K562 (cell line): ENCODE measurements around the gene OSBPL3. TPM values are rescaled to one million over a fixed set of nuclear protein-coding genes. Genes with fewer than 3 reads are reported as not detected.

Experiments
- BRD9 ChIP-seq: fragments of 450-650 bp; IDR thresholded peaks from 2 replicates; pipeline ENCODE4 v1.6.1; 2018; ENCODE audit warnings: low read depth; ENCODE audit not compliant: partially characterized antibody
- CBFA2T2 ChIP-seq: fragments of 450-650 bp; conservative IDR thresholded peaks from 2 replicates; pipeline ENCODE4 v1.6.1; 2017; ENCODE audit warnings: mild to moderate bottlenecking
- CBFB ChIP-seq: sonication (generic); formaldehyde crosslinking; IDR thresholded peaks from 2 replicates; pipeline ENCODE4 v1.4.0; 2020; ENCODE audit warnings: mild to moderate bottlenecking, missing genetic modification reagents
- CBX3 ChIP-seq, 2 experiments: IDR thresholded peaks; 1 replicate in 1 of 2; 2 replicates in 1 of 2; pipeline ENCODE4 v1.6.1; 2012; ENCODE audit warnings: inconsistent platforms in 2 of 2, low read length in 2 of 2, borderline replicate concordance in 1 of 2, control low read depth in 1 of 2
- CUX1 ChIP-seq: fragments of 200-800 bp; sonication (Bioruptor generic); IDR thresholded peaks from 2 replicates; pipeline ENCODE4 v1.6.1; 2016; ENCODE audit warnings: missing genetic modification characterization, missing compliant biosample characterization
- E2F3 ChIP-seq: fragments of 250-450 bp; sonication (Bioruptor Pico); IDR thresholded peaks from 2 replicates; pipeline ENCODE4 v1.4.0; 2020; ENCODE audit warnings: mild to moderate bottlenecking
- FOXA1 ChIP-seq: fragments of 450-650 bp; IDR thresholded peaks from 2 replicates; pipeline ENCODE4 v1.6.1; 2016; ENCODE audit warnings: mild to moderate bottlenecking, borderline replicate concordance
- FOXK2 ChIP-seq, 2 experiments: fragments of 450-650 bp; IDR thresholded peaks in 1 of 2; conservative IDR thresholded peaks in 1 of 2; 2 replicates each; pipeline ENCODE4 v1.6.1; 2016; ENCODE audit warnings: low read depth in 2 of 2, mild to moderate bottlenecking in 1 of 2
- FOXM1 ChIP-seq, 2 experiments: fragments of 450-650 bp in 1 of 2; sonication (generic) in 1 of 2; formaldehyde crosslinking in 1 of 2; IDR thresholded peaks; 2 replicates each; pipeline versions ENCODE4 v1.6.1 to v1.9.0; 2017 to 2022; ENCODE audit warnings: low read depth in 2 of 2, mild to moderate bottlenecking in 2 of 2, missing genetic modification reagents in 1 of 2, moderate library complexity in 1 of 2
- HES1 ChIP-seq: fragments of 450-650 bp; IDR thresholded peaks from 2 replicates; pipeline ENCODE4 v1.6.1; 2016; ENCODE audit warnings: low read depth, mild to moderate bottlenecking, moderate library complexity
- HNRNPK ChIP-seq: fragments of 200-400 bp; formaldehyde crosslinking; IDR thresholded peaks from one replicate; pipeline ENCODE4 v1.6.1; 2018; ENCODE audit warnings: mild to moderate bottlenecking, low read depth, low read length; ENCODE audit not compliant: poor library complexity, severe bottlenecking
- JUNB ChIP-seq: fragments of 450-650 bp; formaldehyde crosslinking; conservative IDR thresholded peaks from 2 replicates; pipeline ENCODE4 v1.4.0; 2020; ENCODE audit warnings: mild to moderate bottlenecking
- KLF16 ChIP-seq: IDR thresholded peaks from 2 replicates; pipeline ENCODE4 v1.6.1; 2016; ENCODE audit warnings: antibody characterized with exemption
- NCOR1 ChIP-seq: fragments of 450-650 bp; IDR thresholded peaks from 2 replicates; pipeline ENCODE4 v1.6.1; 2016; ENCODE audit warnings: mild to moderate bottlenecking, moderate library complexity
- PURB ChIP-seq: sonication (generic); formaldehyde crosslinking; IDR thresholded peaks from 2 replicates; pipeline ENCODE4 v1.9.0; 2021; ENCODE audit warnings: low read depth, mild to moderate bottlenecking, missing genetic modification reagents
- PYGO2 ChIP-seq: fragments of 450-650 bp; IDR thresholded peaks from 2 replicates; pipeline ENCODE4 v1.6.1; 2016; ENCODE audit warnings: mild to moderate bottlenecking, missing genetic modification characterization, moderate library complexity, missing compliant biosample characterization
- SIN3A ChIP-seq, 2 experiments: fragments of 150-350 bp in 1 of 2; IDR thresholded peaks; 2 replicates each; pipeline ENCODE4 v1.6.1; 2011 to 2016; ENCODE audit warnings: borderline replicate concordance in 2 of 2, low read depth in 2 of 2, low read length in 2 of 2, mild to moderate bottlenecking in 2 of 2, moderate library complexity in 2 of 2; ENCODE audit not compliant: control insufficient read depth in 1 of 2
- SREBF2 ChIP-seq: sonication (generic); formaldehyde crosslinking; IDR thresholded peaks from 2 replicates; pipeline ENCODE4 v1.4.0; 2020; ENCODE audit warnings: mild to moderate bottlenecking, missing genetic modification reagents
- TBL1XR1 ChIP-seq, 2 experiments: IDR thresholded peaks; 2 replicates each; pipeline ENCODE4 v1.6.1; 2012; ENCODE audit warnings: improper control_type of control experiment in 2 of 2, low read length in 2 of 2, mild to moderate bottlenecking in 1 of 2
- TFAP4 ChIP-seq: sonication (generic); formaldehyde crosslinking; IDR thresholded peaks from 2 replicates; pipeline ENCODE4 v1.8.0; 2022; ENCODE audit warnings: missing genetic modification reagents, mild to moderate bottlenecking, moderate library complexity, borderline replicate concordance
- ZFPM2 ChIP-seq: fragments of 250-450 bp; sonication (Bioruptor Pico); IDR thresholded peaks from 2 replicates; pipeline ENCODE4 v1.5.1; 2022; ENCODE audit warnings: mild to moderate bottlenecking
- ZFX ChIP-seq: sonication (generic); formaldehyde crosslinking; IDR thresholded peaks from 2 replicates; pipeline ENCODE4 v1.8.0; 2022; ENCODE audit warnings: mild to moderate bottlenecking, missing genetic modification reagents, moderate library complexity
- ZNF431 ChIP-seq: sonication (generic); formaldehyde crosslinking; IDR thresholded peaks from 2 replicates; pipeline ENCODE4 v1.8.0; 2022; ENCODE audit warnings: mild to moderate bottlenecking, missing genetic modification reagents
- polyA plus RNA-seq, 8 experiments: library from polyadenylated mRNA; depleted of rRNA in 4 of 8; stranded (reverse) in 5 of 8; unstranded in 3 of 8; fragments of >200 nt; fragmentation: Nextera tagmentation in 2 of 8; fragmentation: Illumina TruSeq in 1 of 8; extraction: Ambion mirVana in 2 of 8; extraction: Trizol in 1 of 8; gene quantifications; 2 replicates each; pipeline versions ENCODE4 v1.2.1 to v1.2.3, GENCODE V29; 2011 to 2014; ENCODE audit warnings: inconsistent platforms in 1 of 8, missing spikeins in 1 of 8
- total RNA-seq, 7 experiments: library from RNA; depleted of rRNA in 6 of 7; stranded (reverse); fragments of >200 nt in 6 of 7; fragmentation: Illumina TruSeq in 2 of 7; extraction: Trizol in 2 of 7; gene quantifications; 2 replicates each; pipeline versions ENCODE4 v1.2.1 to v1.2.3, GENCODE V29; 2011 to 2021; ENCODE audit warnings: low replicate concordance in 1 of 7

Gene OSBPL3
- total and polyA plus RNA-seq, 9 of the 15 experiments (the other 6 are each of a cell fraction or from before 2014, with no cell fraction given) = 4.8 to 37.2 (median 26.5) TPM

GRCh38 chr7:24911213-24911603 is 68.8 kb downstream of the OSBPL3 start (continued):
- TF ChIP-seq BRD9 (no peak), CBFB (CRISPR knock-in tag) (no peak), TBL1XR1 (IDR thresholded peaks at IDR 0.05; ENCODE audit: low read length in 2 of 2) (peak in 1 of 2 experiments; percentile 63; a peak in 1 of 4 replicates), SIN3A (IDR thresholded peaks at IDR 0.05; ENCODE audit: borderline replicate concordance in 2 of 2, control insufficient read depth in 1 of 2, low read depth in 2 of 2, low read length in 2 of 2) (no peak), PYGO2 (tag) (no peak), CBFA2T2 (0 out of 2 replicates have a peak, but pooled peaks have one; percentile 12), E2F3 (no peak), HES1 (peak; percentile 75), ZFPM2 (CRISPR knock-in tag) (no peak), CUX1 (CRISPR knock-in tag) (no peak), FOXM1 (IDR thresholded peaks at IDR 0.05; ENCODE audit: low read depth) (peak; percentile 90), FOXM1 (CRISPR knock-in tag; IDR thresholded peaks at IDR 0.05; ENCODE audit: low read depth) (no peak), TFAP4 (no peak), HNRNPK (no peak), CBX3 (IDR thresholded peaks at IDR 0.05; ENCODE audit: borderline replicate concordance in 1 of 2, low read length in 2 of 2) (no peak), NCOR1 (peak; percentile 43; the same call in 1 of the 2 replicates), SREBF2 (CRISPR knock-in tag) (no peak), PURB (CRISPR knock-in tag) (no peak), JUNB (CRISPR knock-in tag) (no peak), FOXA1 (no peak), KLF16 (peak; percentile 54; the same call in 1 of the 2 replicates), ZNF431 (CRISPR knock-in tag) (no peak), ZFX (CRISPR knock-in tag) (no peak), FOXK2 (conservative IDR thresholded peaks at IDR 0.05 in 1 of 2, IDR thresholded peaks at IDR 0.05 in 1 of 2; ENCODE audit: low read depth in 2 of 2) (0 out of 4 replicates have a peak, but pooled peaks of 1 of the 2 experiments have one; percentile 34)
